ENCODE data around the gene UBE2R2.

GRCh38 chr9:33820231-33820745 lies 3.3 kb downstream of the UBE2R2 start:
- TF ChIP-seq POLR2AphosphoS5 (IDR thresholded peaks at IDR 0.05) (no peak), CTCF (IDR thresholded peaks at IDR 0.05; ENCODE audit: poor library complexity, severe bottlenecking) (no peak), RAD21 (conservative IDR thresholded peaks at IDR 0.05) (no peak)

Measured in neural cell (in vitro differentiated cells).